ENCODE measurements around the gene KCNIP4.

The KCNIP4 gene

GRCh38 chr4:20687864-20688263, 1260.7 kb downstream of the KCNIP4 start:
- DNase-seq = no peak

GRCh38 chr4:20684852-20685763, 1263.5 kb downstream of the KCNIP4 start:
- DNase-seq = no peak

- DNase-seq = no peak
Observed at GRCh38 chr4:20683766-20684165, 1264.8 kb downstream of the KCNIP4 start.

GRCh38 chr4:20682853-20683252, 1265.7 kb downstream of the KCNIP4 start:
- DNase-seq = no peak

GRCh38 chr4:20681271-20681670, 1267.3 kb downstream of the KCNIP4 start:
- no peak for DNase-seq

GRCh38 chr4:20680736-20681135, 1267.8 kb downstream of the KCNIP4 start:
- DNase-seq = no peak

GRCh38 chr4:20679951-20680350, 1268.6 kb downstream of the KCNIP4 start:
- DNase-seq = no peak
